HepG2 (cell line): ENCODE measurements around the gene GDF15. TPM values are rescaled to one million over a fixed set of nuclear protein-coding genes. Genes with fewer than 3 reads are reported as not detected.

Experiments
- ELF4 ChIP-seq: sonication (generic); formaldehyde crosslinking; IDR thresholded peaks from 2 replicates; pipeline ENCODE4 v1.5.0; 2020; ENCODE audit warnings: missing genetic modification reagents, mild to moderate bottlenecking, moderate library complexity, borderline replicate concordance
- GABPB1 ChIP-seq: IDR thresholded peaks from 2 replicates; pipeline ENCODE4 v1.6.1; 2016; ENCODE audit warnings: mild to moderate bottlenecking, missing genetic modification reagents, moderate library complexity, missing compliant biosample characterization
- GTF2F1 ChIP-seq: fragments of 150-350 bp; IDR thresholded peaks from 2 replicates; pipeline ENCODE4 v1.6.1; 2014; ENCODE audit warnings: low read length
- HNRNPK ChIP-seq: fragments of 200-400 bp; formaldehyde crosslinking; IDR thresholded peaks from 2 replicates; pipeline ENCODE4 v1.6.1; 2018; ENCODE audit warnings: low read length, low read depth, moderate library complexity, mild to moderate bottlenecking; ENCODE audit not compliant: poor library complexity, severe bottlenecking
- HOXA9 ChIP-seq: sonication (generic); formaldehyde crosslinking; IDR thresholded peaks from 2 replicates; pipeline ENCODE4 v1.8.1; 2022; ENCODE audit warnings: missing genetic modification reagents, mild to moderate bottlenecking, moderate library complexity, borderline replicate concordance
- JUNB ChIP-seq: sonication (generic); formaldehyde crosslinking; IDR thresholded peaks from 2 replicates; pipeline ENCODE4 v1.8.0; 2022; ENCODE audit warnings: missing genetic modification reagents, mild to moderate bottlenecking, borderline replicate concordance
- KAT2B ChIP-seq: fragments of 150-350 bp; IDR thresholded peaks from 2 replicates; pipeline ENCODE4 v1.6.1; 2014; ENCODE audit warnings: low read depth, low read length, borderline replicate concordance
- KDM3A ChIP-seq: IDR thresholded peaks from 2 replicates; pipeline ENCODE4 v1.6.1; 2018; ENCODE audit warnings: low read depth, missing compliant biosample characterization
- KDM6A ChIP-seq: IDR thresholded peaks from 2 replicates; pipeline ENCODE4 v1.6.1; 2016; ENCODE audit warnings: low read depth
- MTERF4 ChIP-seq: sonication (generic); formaldehyde crosslinking; IDR thresholded peaks from 2 replicates; pipeline ENCODE4 v1.8.0; 2023; ENCODE audit warnings: mild to moderate bottlenecking, missing genetic modification reagents
- MXD1 ChIP-seq: sonication (generic); formaldehyde crosslinking; IDR thresholded peaks from 2 replicates; pipeline ENCODE4 v1.4.0; 2020; ENCODE audit warnings: mild to moderate bottlenecking, missing genetic modification reagents
- SRF ChIP-seq: IDR thresholded peaks from 2 replicates; pipeline ENCODE4 v1.6.1; 2011; ENCODE audit warnings: mild to moderate bottlenecking, low read depth, low read length, moderate library complexity
- TBX2 ChIP-seq: sonication (generic); formaldehyde crosslinking; IDR thresholded peaks from 2 replicates; pipeline ENCODE4 v1.5.0; 2020; ENCODE audit warnings: missing genetic modification reagents, mild to moderate bottlenecking, borderline replicate concordance
- THAP8 ChIP-seq: sonication (generic); formaldehyde crosslinking; IDR thresholded peaks from 2 replicates; pipeline ENCODE4 v1.5.1; 2020; ENCODE audit warnings: missing genetic modification reagents, mild to moderate bottlenecking, borderline replicate concordance
- TP53 ChIP-seq: sonication (generic); formaldehyde crosslinking; conservative IDR thresholded peaks from 2 replicates; pipeline ENCODE4 v1.4.0; 2020; ENCODE audit warnings: missing genetic modification reagents
- ZNF251 ChIP-seq: sonication (generic); formaldehyde crosslinking; IDR thresholded peaks from 2 replicates; pipeline ENCODE4 v1.9.0; 2021; ENCODE audit warnings: mild to moderate bottlenecking, missing genetic modification reagents
- ZNF331 ChIP-seq: sonication (generic); formaldehyde crosslinking; IDR thresholded peaks from 2 replicates; pipeline ENCODE4 v1.4.0; 2020; ENCODE audit warnings: missing genetic modification reagents
- ZNF354B ChIP-seq: sonication (generic); formaldehyde crosslinking; IDR thresholded peaks from 2 replicates; pipeline ENCODE4 v1.8.0; 2022; ENCODE audit warnings: mild to moderate bottlenecking, missing genetic modification reagents
- ZNF362 ChIP-seq: sonication (generic); formaldehyde crosslinking; IDR thresholded peaks from 2 replicates; pipeline ENCODE4 v1.4.0; 2020; ENCODE audit warnings: missing genetic modification reagents, mild to moderate bottlenecking, borderline replicate concordance
- ZNF570 ChIP-seq: sonication (generic); formaldehyde crosslinking; IDR thresholded peaks from 2 replicates; pipeline ENCODE4 v1.4.0; 2020; ENCODE audit warnings: mild to moderate bottlenecking, missing genetic modification reagents, borderline replicate concordance
- ZNF704 ChIP-seq: sonication (generic); formaldehyde crosslinking; IDR thresholded peaks from 2 replicates; pipeline ENCODE4 v1.8.1; 2023; ENCODE audit warnings: mild to moderate bottlenecking, inconsistent platforms, moderate library complexity, missing genetic modification reagents, borderline replicate concordance
- ZNF768 ChIP-seq: sonication (generic); formaldehyde crosslinking; IDR thresholded peaks from 2 replicates; pipeline ENCODE4 v1.4.0; 2020; ENCODE audit warnings: missing genetic modification reagents
- polyA plus RNA-seq, 8 experiments: library from polyadenylated mRNA; depleted of rRNA in 3 of 8; stranded (reverse) in 7 of 8; unstranded in 1 of 8; fragments of >200 nt; fragmentation: Illumina TruSeq in 4 of 8; extraction: Trizol in 4 of 8; gene quantifications; 2 replicates each; pipeline versions ENCODE4 v1.2.1 to v1.2.3, GENCODE V29; 2011 to 2016; ENCODE audit warnings: low read depth in 4 of 8, missing spikeins in 1 of 8, mixed read lengths in 1 of 8; ENCODE audit not compliant: insufficient read depth in 1 of 8
- total RNA-seq, 5 experiments: library from RNA; depleted of rRNA; stranded (reverse); fragments of >200 nt; fragmentation: Illumina TruSeq; extraction: Trizol; gene quantifications; 2 replicates each; pipeline ENCODE4 v1.2.3, GENCODE V29; 2016; ENCODE audit warnings: low read depth in 1 of 5
- TF ChIP-seq, protein P1 (sequence below): IDR thresholded peaks from 2 replicates; pipeline ENCODE4 v1.6.1; 2016; ENCODE audit warnings: missing biosample characterization, missing genetic modification reagents, low read depth

Gene GDF15
- total and polyA plus RNA-seq, 2 of the 13 experiments (the other 11 are each of a cell fraction or from before 2014, with no cell fraction given), result 146 to 422 TPM

GRCh38 chr19:18388100-18388959, 2.4 kb downstream of the GDF15 start (continued):
- peak; percentile 80 for TF ChIP-seq ZNF704 (CRISPR knock-in tag)
- no peak for TF ChIP-seq GTF2F1
- 0 out of 2 replicates have a peak, but pooled peaks have one; percentile 35 for TF ChIP-seq THAP8 (CRISPR knock-in tag)
- peak; percentile 70; the same call in 1 of the 2 replicates for TF ChIP-seq JUNB (CRISPR knock-in tag)
- TF ChIP-seq ZNF331 (CRISPR knock-in tag), result peak; percentile 29; the same call in 1 of the 2 replicates
- peak; percentile 74; the same call in 1 of the 2 replicates for TF ChIP-seq TBX2 (CRISPR knock-in tag)
- peak; percentile 80; the same call in 1 of the 2 replicates for TF ChIP-seq GABPB1
- no peak for TF ChIP-seq SRF
- peak; percentile 74 for TF ChIP-seq HNRNPK
- peak; percentile 84 for TF ChIP-seq KDM3A (CRISPR knock-in tag)
- peak; percentile 89 for TF ChIP-seq MXD1 (CRISPR knock-in tag)
- TF ChIP-seq HOXA9 (CRISPR knock-in tag), result 0 out of 2 replicates have a peak, but pooled peaks have one; percentile 68
- TF ChIP-seq ZNF354B (CRISPR knock-in tag), result no peak
- no peak for TF ChIP-seq ZNF570 (CRISPR knock-in tag)
- no peak for TF ChIP-seq MTERF4 (CRISPR knock-in tag)
- TF ChIP-seq ZNF362 (CRISPR knock-in tag), result peak; percentile 76
- TF ChIP-seq ZNF768 (CRISPR knock-in tag), result peak; percentile 86
- no peak for TF ChIP-seq ELF4 (CRISPR knock-in tag)
- peak; percentile 76; the same call in 1 of the 2 replicates for TF ChIP-seq ZNF251 (CRISPR knock-in tag)
- TF ChIP-seq, protein P1, sequence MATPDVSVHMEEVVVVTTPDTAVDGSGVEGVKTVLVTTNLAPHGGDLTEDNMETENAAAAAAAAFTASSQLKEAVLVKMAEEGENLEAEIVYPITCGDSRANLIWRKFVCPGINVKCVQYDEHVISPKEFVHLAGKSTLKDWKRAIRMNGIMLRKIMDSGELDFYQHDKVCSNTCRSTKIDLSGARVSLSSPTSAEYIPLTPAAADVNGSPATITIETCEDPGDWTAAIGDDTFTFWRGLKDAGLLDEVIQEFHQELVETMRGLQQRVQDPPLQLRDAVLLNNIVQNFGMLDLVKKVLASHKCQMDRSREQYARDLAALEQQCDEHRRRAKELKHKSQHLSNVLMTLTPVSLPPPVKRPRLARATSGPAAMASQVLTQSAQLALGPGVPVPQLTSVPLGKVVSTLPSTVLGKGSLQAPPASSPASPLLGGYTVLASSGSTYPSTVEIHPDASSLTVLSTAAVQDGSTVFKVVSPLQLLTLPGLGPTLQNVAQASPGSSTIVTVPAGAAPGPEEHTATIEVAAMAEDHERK (CRISPR knock-in tag), result no peak
- TF ChIP-seq KAT2B, result no peak
- TF ChIP-seq KDM6A (CRISPR knock-in tag), result no peak
- TF ChIP-seq TP53 (CRISPR knock-in tag), result peak; percentile 89
